Epithelial cell of esophagus (primary cell): ENCODE data around the gene ITGBL1.

Source experiments
- DNase-seq: peaks from one replicate; pipeline ENCODE4 v3.0.0; 2010; ENCODE audit warnings: low read depth
- H3K4me3 ChIP-seq: 2 replicates; pipeline ENCODE4 v1.5.1; 2011; ENCODE audit warnings: mild to moderate bottlenecking, low read length, control low read depth
- TF ChIP-seq, protein P1 (sequence below): IDR thresholded peaks from 2 replicates; pipeline ENCODE4 v1.5.1; 2011; ENCODE audit warnings: low read depth, mild to moderate bottlenecking, low read length, control low read depth, inconsistent platforms; ENCODE audit not compliant: insufficient read depth; ENCODE audit errors: missing control alignments

The ITGBL1 gene

DNA sequence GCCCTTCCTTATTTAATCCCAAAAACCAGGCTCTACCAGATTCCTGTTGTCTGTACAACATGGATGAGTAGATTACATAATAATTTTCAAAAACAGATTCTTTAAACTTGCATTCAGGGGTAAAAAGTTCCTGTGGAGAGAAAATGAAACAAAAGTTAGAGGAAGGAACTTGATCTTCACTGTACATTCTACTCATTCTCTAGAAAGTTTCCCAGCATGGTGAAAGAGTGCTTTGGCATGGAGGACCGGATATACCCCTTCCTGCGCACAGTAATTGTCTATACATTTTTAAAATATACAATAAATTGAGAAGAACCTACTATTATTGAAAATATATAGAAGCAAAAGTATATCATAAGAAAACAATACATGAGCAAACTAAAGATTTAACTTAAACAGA is 274.2 kb downstream of the ITGBL1 start:
- H3K4me3 ChIP-seq: no peak overlapping the region
- DNase-seq: no peak
- TF ChIP-seq, protein P1, sequence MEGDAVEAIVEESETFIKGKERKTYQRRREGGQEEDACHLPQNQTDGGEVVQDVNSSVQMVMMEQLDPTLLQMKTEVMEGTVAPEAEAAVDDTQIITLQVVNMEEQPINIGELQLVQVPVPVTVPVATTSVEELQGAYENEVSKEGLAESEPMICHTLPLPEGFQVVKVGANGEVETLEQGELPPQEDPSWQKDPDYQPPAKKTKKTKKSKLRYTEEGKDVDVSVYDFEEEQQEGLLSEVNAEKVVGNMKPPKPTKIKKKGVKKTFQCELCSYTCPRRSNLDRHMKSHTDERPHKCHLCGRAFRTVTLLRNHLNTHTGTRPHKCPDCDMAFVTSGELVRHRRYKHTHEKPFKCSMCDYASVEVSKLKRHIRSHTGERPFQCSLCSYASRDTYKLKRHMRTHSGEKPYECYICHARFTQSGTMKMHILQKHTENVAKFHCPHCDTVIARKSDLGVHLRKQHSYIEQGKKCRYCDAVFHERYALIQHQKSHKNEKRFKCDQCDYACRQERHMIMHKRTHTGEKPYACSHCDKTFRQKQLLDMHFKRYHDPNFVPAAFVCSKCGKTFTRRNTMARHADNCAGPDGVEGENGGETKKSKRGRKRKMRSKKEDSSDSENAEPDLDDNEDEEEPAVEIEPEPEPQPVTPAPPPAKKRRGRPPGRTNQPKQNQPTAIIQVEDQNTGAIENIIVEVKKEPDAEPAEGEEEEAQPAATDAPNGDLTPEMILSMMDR: no peak

DNA sequence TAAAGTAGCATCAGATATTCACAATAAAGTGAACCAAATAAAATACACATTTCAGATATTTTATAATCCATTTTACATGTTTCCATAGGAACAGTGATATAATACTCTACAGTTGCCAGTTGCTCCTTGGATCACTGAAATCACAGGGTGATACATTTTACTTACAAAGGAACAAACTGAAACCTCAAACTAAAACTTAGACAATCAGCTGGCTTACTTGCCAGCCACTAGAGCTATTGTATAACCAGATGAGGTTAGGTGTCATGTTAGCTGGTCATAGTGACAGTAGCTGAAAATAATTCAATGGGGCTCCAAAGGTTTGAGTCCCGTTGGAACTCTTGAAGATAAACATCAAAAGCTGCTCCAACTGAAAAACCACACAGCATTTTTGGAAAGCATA is 274.6 kb downstream of the ITGBL1 start:
- DNase-seq: no peak
- TF ChIP-seq, protein P1: no peak

DNA sequence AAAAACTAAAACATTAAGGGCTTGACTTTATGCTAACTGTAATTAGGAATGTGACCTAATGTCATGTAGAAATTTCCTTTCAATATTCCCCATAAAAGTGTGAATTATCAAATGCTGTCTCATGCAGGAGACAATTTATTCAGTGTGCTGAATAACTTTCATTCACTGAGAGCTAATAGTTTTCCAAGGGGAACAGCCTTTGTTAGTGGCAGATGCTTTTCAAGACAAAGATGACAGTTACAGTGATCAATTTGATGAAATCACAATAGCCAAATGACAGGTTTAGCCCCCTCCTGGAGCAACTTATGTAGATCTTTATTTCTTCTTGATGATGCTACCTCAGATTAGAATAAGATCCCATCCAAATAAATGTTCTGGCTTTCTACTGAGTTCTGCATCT is 275.5 kb downstream of the ITGBL1 start:
- TF ChIP-seq, protein P1: no peak
- DNase-seq: no peak

More for the DNA sequence above, 274.6 kb downstream of the ITGBL1 start:
- no peak overlapping the region for H3K4me3 ChIP-seq

DNA sequence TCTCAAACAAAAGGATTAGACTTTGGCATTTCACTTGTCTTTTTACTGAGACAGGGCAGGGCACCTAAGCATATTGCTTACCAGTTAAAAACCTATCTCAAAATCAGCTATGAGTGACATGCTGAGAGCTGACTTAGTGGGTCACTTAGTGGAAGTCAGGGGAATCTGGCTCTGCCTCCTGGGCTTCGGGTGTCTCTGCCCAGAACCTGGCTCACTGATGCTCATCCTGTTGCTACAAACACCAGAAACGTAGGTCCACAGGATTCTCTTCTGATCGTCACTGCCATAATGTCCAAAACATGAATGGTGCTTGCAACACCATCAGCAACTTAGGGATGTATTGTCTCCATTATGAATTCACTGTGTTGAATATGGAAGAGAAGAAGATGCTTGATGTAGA is 276.1 kb downstream of the ITGBL1 start:
- no peak for DNase-seq
- no peak overlapping the region for H3K4me3 ChIP-seq
- TF ChIP-seq, protein P1: no peak

More for the DNA sequence above, 275.5 kb downstream of the ITGBL1 start:
- H3K4me3 ChIP-seq: no peak overlapping the region

DNA sequence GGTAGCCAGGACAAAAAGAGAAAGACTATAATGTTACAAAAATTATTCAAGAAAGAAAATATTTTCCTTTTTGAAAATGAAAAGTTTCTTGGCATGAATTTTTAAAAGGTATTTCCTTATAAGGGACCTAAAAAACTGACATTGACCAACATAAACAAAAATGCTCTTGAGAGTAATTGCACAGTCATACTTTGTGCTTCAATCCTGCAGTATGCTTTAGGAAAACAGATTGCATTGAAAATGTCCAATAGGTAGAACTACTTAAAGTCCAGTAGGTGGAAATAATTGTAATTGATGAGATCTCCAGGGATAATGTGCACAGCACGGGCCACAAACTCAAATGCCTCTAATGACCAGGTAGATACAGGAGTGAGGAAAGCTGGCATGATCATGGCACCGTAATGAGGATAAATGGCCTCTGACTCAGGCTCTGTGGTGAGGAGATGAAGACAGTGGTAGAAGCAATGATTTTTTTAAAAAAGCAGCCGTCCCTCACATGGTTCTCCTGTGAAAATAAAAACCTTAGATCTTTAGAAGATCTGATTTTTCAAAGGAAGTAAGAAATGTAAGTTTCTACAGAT is 278.0 kb downstream of the ITGBL1 start:
- no peak overlapping the region for H3K4me3 ChIP-seq
- DNase-seq: no peak
- TF ChIP-seq, protein P1: no peak

DNA sequence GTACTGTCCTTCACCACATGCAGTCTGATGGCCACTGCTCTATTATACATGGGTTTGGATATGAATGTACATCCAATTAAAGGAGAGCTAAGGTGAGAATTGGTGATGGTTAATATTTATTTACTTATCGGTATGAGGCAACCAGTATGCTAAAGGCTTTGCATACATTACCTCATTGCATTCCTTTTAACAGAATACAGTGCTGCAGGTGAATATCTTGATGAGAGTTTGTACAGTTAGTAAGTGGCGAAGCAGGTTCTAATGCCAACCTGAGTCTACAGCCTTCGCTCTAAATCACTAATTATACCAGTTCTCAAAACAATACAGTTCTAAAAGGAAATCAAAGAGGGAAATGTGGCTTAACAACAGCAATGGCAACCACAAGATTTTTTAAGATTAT is 284.1 kb downstream of the ITGBL1 start:
- H3K4me3 ChIP-seq: no peak overlapping the region
- DNase-seq: peak; percentile 62
- TF ChIP-seq, protein P1: no peak

DNA sequence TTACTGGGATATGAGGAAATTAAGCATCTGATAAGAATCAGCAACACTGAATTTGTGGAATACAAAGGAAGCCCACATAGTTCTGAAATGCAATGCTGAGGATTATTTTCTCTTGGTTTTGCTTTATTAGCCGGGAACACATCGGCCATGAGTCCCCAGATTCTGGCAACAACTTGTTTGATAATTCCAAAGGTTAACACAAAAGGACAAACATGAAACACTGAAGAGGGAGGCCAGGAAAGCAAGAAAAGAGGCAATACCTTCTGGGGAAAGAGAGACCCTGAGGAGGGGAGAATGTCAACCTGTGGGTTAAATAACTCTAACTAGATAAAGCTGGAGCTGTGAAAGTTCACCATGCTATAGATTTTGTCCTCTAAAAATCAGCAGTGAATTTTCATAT is 285.9 kb downstream of the ITGBL1 start:
- TF ChIP-seq, protein P1: no peak

More for the DNA sequence above, 285.9 kb downstream of the ITGBL1 start:
- no peak overlapping the region for H3K4me3 ChIP-seq
- DNase-seq: no peak
